HEK293T (cell line): Measurements from ENCODE around the gene CTDP1.

Experiments used
- CTCF ChIA-PET: fragments of 350-600 bp; formaldehyde crosslinking; extraction: SDS; loops from one replicate; lab custom pipeline; 2021; ENCODE audit warnings: antibody characterized with exemption, inconsistent platforms; lab: Yijun Ruan, JAX
- POLR2A ChIA-PET: fragments of 350-600 bp; formaldehyde crosslinking; extraction: SDS; loops from one replicate; lab custom pipeline; 2020; ENCODE audit warnings: antibody characterized with exemption, inconsistent platforms; lab: Yijun Ruan, JAX
- DNase-seq: peaks from one replicate; pipeline ENCODE4 v3.0.0; 2012; ENCODE audit warnings: mixed read lengths; ENCODE audit errors: extremely low spot score
- ARNT ChIP-seq: fragments of 450-650 bp; IDR thresholded peaks from 2 replicates; pipeline ENCODE4 v1.6.1; 2017; ENCODE audit warnings: mild to moderate bottlenecking
- BHLHE40 ChIP-seq: fragments of 450-650 bp; IDR thresholded peaks from 2 replicates; pipeline ENCODE4 v1.6.1; 2016; ENCODE audit warnings: mild to moderate bottlenecking, moderate library complexity, borderline replicate concordance
- CTBP1 ChIP-seq: fragments of 450-650 bp; IDR thresholded peaks from 2 replicates; pipeline ENCODE4 v1.6.1; 2016; ENCODE audit warnings: borderline replicate concordance
- ELF4 ChIP-seq: fragments of 450-650 bp; IDR thresholded peaks from 2 replicates; pipeline ENCODE4 v1.6.1; 2017; ENCODE audit warnings: antibody characterized with exemption
- FOXA1 ChIP-seq: fragments of 450-650 bp; IDR thresholded peaks from 2 replicates; pipeline ENCODE4 v1.6.1; 2016; ENCODE audit warnings: mild to moderate bottlenecking
- FOXK2 ChIP-seq: fragments of 450-650 bp; IDR thresholded peaks from 2 replicates; pipeline ENCODE4 v1.6.1; 2016; ENCODE audit warnings: mild to moderate bottlenecking
- FOXM1 ChIP-seq: fragments of 450-650 bp; IDR thresholded peaks from 2 replicates; pipeline ENCODE4 v1.6.1; 2017; ENCODE audit warnings: mild to moderate bottlenecking, borderline replicate concordance
- HDGF ChIP-seq: fragments of 450-650 bp; IDR thresholded peaks from 2 replicates; pipeline ENCODE4 v1.6.1; 2017; ENCODE audit warnings: antibody characterized with exemption, borderline replicate concordance
- L3MBTL2 ChIP-seq: fragments of 450-650 bp; conservative IDR thresholded peaks from 2 replicates; pipeline ENCODE4 v1.6.1; 2016; ENCODE audit warnings: mild to moderate bottlenecking
- LEF1 ChIP-seq: fragments of 450-650 bp; IDR thresholded peaks from 2 replicates; pipeline ENCODE4 v1.6.1; 2017; ENCODE audit warnings: mild to moderate bottlenecking, borderline replicate concordance
- NFRKB ChIP-seq: fragments of 450-650 bp; IDR thresholded peaks from 2 replicates; pipeline ENCODE4 v1.6.1; 2016; ENCODE audit warnings: mild to moderate bottlenecking, moderate library complexity
- PKNOX1 ChIP-seq: fragments of 450-650 bp; IDR thresholded peaks from 2 replicates; pipeline ENCODE4 v1.6.1; 2016
- SP1 ChIP-seq: fragments of 450-650 bp; IDR thresholded peaks from 2 replicates; pipeline ENCODE4 v1.6.1; 2017
- SUZ12 ChIP-seq: fragments of 450-650 bp; IDR thresholded peaks from 2 replicates; pipeline ENCODE4 v1.6.1; 2016; ENCODE audit warnings: mild to moderate bottlenecking
- TARDBP ChIP-seq: fragments of 450-650 bp; IDR thresholded peaks from 2 replicates; pipeline ENCODE4 v1.6.1; 2016
- ZNF384 ChIP-seq: fragments of 450-650 bp; IDR thresholded peaks from 2 replicates; pipeline ENCODE4 v1.6.1; 2016

The CTDP1 gene

GRCh38 chr18:79644666-79645057 is 34.9 kb upstream of the CTDP1 start:
- TF ChIP-seq CTBP1 (no peak), TARDBP (no peak), ARNT (no peak)
- CTCF ChIA-PET = no interaction called here
- POLR2A ChIA-PET = no interaction called here
- no peak for DNase-seq

GRCh38 chr18:79645291-79645983 is 34.2 kb upstream of the CTDP1 start:
- POLR2A ChIA-PET = no interaction called here
- no peak for DNase-seq
- CTCF ChIA-PET = interaction anchor here (0.6 kb wide), 1 partner anchor 132 kb away, joined by 3 read pairs; no protein-coding TSS in a partner anchor
- TF ChIP-seq CTBP1 (no peak), ZNF384 (no peak), SUZ12 (no peak), L3MBTL2 (no peak), SP1 (no peak), BHLHE40 (no peak), TARDBP (no peak), FOXA1 (no peak), ELF4 (no peak), FOXK2 (no peak), NFRKB (no peak)

GRCh38 chr18:79647307-79647706 is 32.3 kb upstream of the CTDP1 start:
- ChIA-PET POLR2A (no interaction called here), CTCF (interaction anchor here (0.7 kb wide), 1 partner anchor 13 kb away, joined by 3 read pairs; no protein-coding TSS in a partner anchor)
- DNase-seq = no peak
- TF ChIP-seq L3MBTL2 (no peak), ZNF384 (no peak), SUZ12 (no peak), ELF4 (no peak), FOXA1 (no peak), NFRKB (no peak), CTBP1 (no peak), PKNOX1 (no peak), FOXK2 (no peak), HDGF (no peak), BHLHE40 (no peak), ARNT (no peak)

GRCh38 chr18:79650959-79651358 is 28.6 kb upstream of the CTDP1 start:
- no peak for TF ChIP-seq FOXK2
- no peak for TF ChIP-seq HDGF
- no peak for TF ChIP-seq SP1
- no peak for TF ChIP-seq PKNOX1
- TF ChIP-seq CTBP1 = no peak
- no peak for TF ChIP-seq FOXM1
- TF ChIP-seq TARDBP = no peak
- no peak for TF ChIP-seq NFRKB
- TF ChIP-seq ELF4 = no peak
- TF ChIP-seq FOXA1 = no peak
- TF ChIP-seq BHLHE40 = no peak
- TF ChIP-seq L3MBTL2 = no peak
- TF ChIP-seq ARNT = no peak
- no peak for TF ChIP-seq ZNF384
- no peak for TF ChIP-seq SUZ12
- no peak for TF ChIP-seq LEF1
- ChIA-PET POLR2A (no interaction called here), CTCF (no interaction called here)
- no peak for DNase-seq

DNA sequence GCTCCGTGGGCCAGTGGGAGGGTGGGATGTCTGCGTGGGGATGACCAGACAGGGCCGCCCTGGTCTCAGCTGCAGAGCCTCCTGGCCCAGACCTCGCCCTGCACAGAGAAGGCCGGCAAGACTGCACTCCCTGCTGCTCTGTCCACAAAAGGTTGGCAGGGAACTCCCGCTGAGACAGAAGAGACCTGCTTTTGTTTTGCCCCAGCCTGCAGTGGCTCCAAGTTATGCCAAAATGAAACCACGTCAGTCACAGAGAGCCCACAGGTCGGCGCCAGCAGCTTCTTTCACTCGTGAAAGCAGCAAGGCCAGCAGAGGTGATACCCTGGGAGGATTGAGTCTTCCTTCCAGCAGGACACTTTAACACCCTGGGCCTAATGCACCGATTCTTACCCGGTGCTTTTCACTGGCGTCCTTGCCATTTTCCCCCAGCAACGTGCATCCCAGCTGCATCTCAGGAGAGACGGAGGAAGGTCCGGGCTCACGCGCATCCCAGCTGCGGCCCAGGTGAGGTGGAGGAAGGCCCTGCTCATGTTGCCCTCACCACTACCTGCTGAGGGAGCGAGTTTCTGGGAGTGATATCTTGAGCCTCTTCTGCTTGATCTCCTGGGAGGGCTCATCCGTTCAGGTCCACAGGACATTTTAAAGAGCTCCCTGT is 22.1 kb upstream of the CTDP1 start:
- no peak for DNase-seq
- CTCF ChIA-PET = interaction anchor here (0.7 kb wide), 1 partner anchor 16 kb away, joined by 3 read pairs; no protein-coding TSS in a partner anchor
- POLR2A ChIA-PET = no interaction called here
- TF ChIP-seq ZNF384 (no peak), NFRKB (no peak), CTBP1 (no peak), PKNOX1 (no peak), TARDBP (no peak), ELF4 (no peak), ARNT (no peak), FOXK2 (no peak), FOXM1 (no peak), LEF1 (no peak), HDGF (no peak), FOXA1 (no peak), BHLHE40 (no peak), L3MBTL2 (no peak), SUZ12 (no peak), SP1 (no peak)

- POLR2A ChIA-PET = no interaction called here
- CTCF ChIA-PET = no interaction called here
- TF ChIP-seq TARDBP (no peak), CTBP1 (no peak), ELF4 (no peak), BHLHE40 (no peak), ZNF384 (no peak), FOXK2 (no peak), PKNOX1 (no peak), HDGF (no peak)
- no peak for DNase-seq
Observed at GRCh38 chr18:79658366-79658765, 21.2 kb upstream of the CTDP1 start.
